Colonic mucosa (tissue), 4 donors: ENCODE data around the gene SMC2. TPM values are rescaled to one million over a fixed set of nuclear protein-coding genes. Genes with fewer than 3 reads are reported as not detected.

ENCODE experiments used
- DNase-seq: peaks from one replicate; pipeline ENCODE4 v3.0.0-alpha.2; 2020
- H3K27ac ChIP-seq: fragments of 200-600 bp; one replicate; pipeline ENCODE4 v1.8.0; 2021
- H3K27me3 ChIP-seq: fragments of 200-600 bp; one replicate; pipeline ENCODE4 v1.8.0; 2021
- H3K36me3 ChIP-seq: fragments of 200-600 bp; one replicate; pipeline ENCODE4 v1.8.0; 2021
- H3K4me1 ChIP-seq: fragments of 200-600 bp; one replicate; pipeline ENCODE4 v1.8.0; 2021; ENCODE audit warnings: mild to moderate bottlenecking
- H3K4me3 ChIP-seq: fragments of 200-600 bp; one replicate; pipeline ENCODE4 v1.8.0; 2021
- H3K9ac ChIP-seq, 2 donors: one replicate each; pipeline ENCODE4 v1.7.0; 2013; ENCODE audit warnings: control low read depth in 2 of 2, low read depth in 2 of 2, low read length in 2 of 2
- H3K9me3 ChIP-seq: fragments of 200-600 bp; one replicate; pipeline ENCODE4 v1.8.0; 2021
- intact Hi-C: fragments of 100-400 bp; cut with DNase I; formaldehyde crosslinking; loops from one replicate; pipeline ENCODE4 v1.14.1; 2022
- total RNA-seq, 2 donors: library from RNA; stranded (reverse); fragmentation: NEBNext Ultra II Directional in 1 of 2; extraction: Animal tissue kit (Norgen Biotek cat#: 25700) in 1 of 2; gene quantifications; one replicate each; pipeline ENCODE4 v1.2.1, GENCODE V29; 2021
- TF ChIP-seq, protein P1 (sequence below): fragments of 200-600 bp; IDR thresholded peaks from one replicate; pipeline ENCODE4 v1.8.0; 2022; ENCODE audit warnings: antibody characterized with exemption, mild to moderate bottlenecking
- donor health status: healthy.
- donor health status: DM: no; HTN: no; CAD: no.
- donor health status: DM: no; HTN: no; CAD: no.

SMC2 gene
- total RNA-seq, 2 donors from 2014 or later = 14.4 to 37.2 TPM

DNA sequence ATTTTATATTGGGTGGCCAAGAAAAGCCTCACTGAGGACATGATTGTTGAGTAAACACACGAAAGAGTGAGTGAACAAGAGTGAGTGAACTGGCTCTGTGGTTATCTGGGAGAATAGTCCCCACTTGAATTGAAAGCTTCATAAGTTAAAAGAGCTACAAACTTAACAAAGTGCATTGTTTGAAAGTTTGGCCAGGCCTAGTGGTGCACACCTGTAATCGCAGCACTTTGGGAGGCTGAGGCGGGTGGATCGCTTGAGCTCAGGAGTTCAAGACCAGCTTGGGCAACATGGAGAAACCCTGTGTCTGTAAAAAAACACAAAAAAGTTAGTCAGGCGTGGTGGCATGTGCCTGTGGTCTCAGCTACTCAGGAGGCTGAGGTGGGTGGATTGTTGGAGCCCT is 26.9 kb downstream of the SMC2 start:
- TF ChIP-seq, protein P1, sequence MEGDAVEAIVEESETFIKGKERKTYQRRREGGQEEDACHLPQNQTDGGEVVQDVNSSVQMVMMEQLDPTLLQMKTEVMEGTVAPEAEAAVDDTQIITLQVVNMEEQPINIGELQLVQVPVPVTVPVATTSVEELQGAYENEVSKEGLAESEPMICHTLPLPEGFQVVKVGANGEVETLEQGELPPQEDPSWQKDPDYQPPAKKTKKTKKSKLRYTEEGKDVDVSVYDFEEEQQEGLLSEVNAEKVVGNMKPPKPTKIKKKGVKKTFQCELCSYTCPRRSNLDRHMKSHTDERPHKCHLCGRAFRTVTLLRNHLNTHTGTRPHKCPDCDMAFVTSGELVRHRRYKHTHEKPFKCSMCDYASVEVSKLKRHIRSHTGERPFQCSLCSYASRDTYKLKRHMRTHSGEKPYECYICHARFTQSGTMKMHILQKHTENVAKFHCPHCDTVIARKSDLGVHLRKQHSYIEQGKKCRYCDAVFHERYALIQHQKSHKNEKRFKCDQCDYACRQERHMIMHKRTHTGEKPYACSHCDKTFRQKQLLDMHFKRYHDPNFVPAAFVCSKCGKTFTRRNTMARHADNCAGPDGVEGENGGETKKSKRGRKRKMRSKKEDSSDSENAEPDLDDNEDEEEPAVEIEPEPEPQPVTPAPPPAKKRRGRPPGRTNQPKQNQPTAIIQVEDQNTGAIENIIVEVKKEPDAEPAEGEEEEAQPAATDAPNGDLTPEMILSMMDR = no peak

DNA sequence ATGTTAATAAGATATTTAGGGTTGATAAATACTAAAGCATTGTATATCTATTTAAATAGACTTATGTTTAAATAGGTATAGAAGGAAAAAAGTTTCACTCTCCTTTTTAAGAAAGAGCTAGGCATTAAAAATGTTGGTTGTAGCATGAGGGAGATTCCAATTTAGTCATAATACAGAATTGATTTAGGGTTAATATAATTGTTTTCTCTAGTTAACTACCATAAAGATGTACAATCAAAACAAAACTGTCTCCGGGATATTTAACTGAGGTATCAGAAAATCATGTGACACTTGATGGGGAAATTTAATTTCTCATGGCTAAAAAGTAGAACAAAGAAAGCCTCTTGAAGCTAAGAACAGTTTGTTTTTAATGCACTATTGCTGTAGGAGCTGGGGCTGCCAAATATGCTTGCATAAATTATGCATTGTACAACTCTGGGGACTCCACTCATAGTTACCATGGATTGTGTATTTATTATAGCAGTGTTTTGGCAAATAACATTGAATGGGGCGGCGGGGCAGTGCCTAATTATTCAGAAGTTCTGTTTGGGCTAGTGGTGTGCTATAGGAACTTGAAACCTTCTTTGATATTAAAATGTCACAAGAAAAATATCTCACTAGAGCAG is 44.2 kb downstream of the SMC2 start:
- TF ChIP-seq, protein P1 = no peak
- no peaks in the 10 kb centered on the region for H3K9me3 ChIP-seq
- no peak overlapping the region for H3K4me3 ChIP-seq
- intact Hi-C loops = no loop called here
- no peak overlapping the region for H3K27ac ChIP-seq
- no peak for DNase-seq
- no peak overlapping the region for H3K9ac ChIP-seq
- no peaks in the 10 kb centered on the region for H3K36me3 ChIP-seq
- no peaks in the 10 kb centered on the region for H3K27me3 ChIP-seq
- no peaks in the 10 kb centered on the region for H3K4me1 ChIP-seq

More for the DNA sequence above, 26.9 kb downstream of the SMC2 start:
- no peaks in the 10 kb centered on the region for H3K27me3 ChIP-seq
- intact Hi-C loops = no loop called here
- no peak overlapping the region for H3K4me3 ChIP-seq
- no peak overlapping the region for H3K9ac ChIP-seq
- no peaks in the 10 kb centered on the region for H3K9me3 ChIP-seq
- no peak for DNase-seq
- no peaks in the 10 kb centered on the region for H3K36me3 ChIP-seq
- H3K4me1 ChIP-seq = no peaks in the 10 kb centered on the region
- no peak overlapping the region for H3K27ac ChIP-seq

DNA sequence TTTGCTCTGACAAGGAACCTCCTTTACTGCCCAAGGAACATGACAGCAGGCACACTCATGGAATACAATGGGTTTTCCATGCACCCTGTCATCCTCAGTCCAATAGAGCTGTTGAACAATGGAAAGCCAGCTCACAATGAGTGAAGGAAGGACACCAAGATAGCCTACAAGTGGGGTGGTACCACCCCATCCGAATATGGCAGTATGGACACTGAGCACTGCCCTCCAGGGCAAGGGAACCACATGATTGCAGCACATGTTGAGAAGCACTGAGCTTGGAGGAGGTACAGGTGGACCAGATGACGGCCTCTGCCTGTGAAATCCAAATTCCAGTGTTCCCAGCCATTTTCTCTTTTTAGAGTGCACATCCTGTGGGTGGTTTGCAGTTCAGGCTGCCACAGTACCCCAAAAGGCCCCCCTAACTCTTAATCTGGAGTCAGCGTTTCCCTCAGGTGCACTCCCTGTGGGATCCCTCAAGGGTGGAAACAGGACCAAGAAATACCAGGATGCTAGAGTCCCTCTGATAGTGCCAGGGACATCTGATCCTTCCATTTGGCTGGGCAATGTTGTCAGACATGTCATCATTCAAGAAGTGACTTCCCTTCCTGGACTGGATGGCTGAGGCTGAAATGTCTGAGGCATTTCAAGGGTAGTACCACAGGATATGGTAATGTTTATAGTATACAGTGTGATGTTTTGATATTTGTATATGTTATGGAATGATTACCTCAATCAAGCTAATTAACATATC is 48.9 kb downstream of the SMC2 start:
- intact Hi-C loops = no loop called here
- Histone ChIP-seq H3K9ac (no peak overlapping the region), H3K27ac (no peak overlapping the region), H3K4me1 (no peaks in the 10 kb centered on the region), H3K27me3 (no peaks in the 10 kb centered on the region), H3K36me3 (no peaks in the 10 kb centered on the region), H3K9me3 (no peaks in the 10 kb centered on the region), H3K4me3 (no peak overlapping the region)
- DNase-seq = no peak
- TF ChIP-seq, protein P1 = no peak

DNA sequence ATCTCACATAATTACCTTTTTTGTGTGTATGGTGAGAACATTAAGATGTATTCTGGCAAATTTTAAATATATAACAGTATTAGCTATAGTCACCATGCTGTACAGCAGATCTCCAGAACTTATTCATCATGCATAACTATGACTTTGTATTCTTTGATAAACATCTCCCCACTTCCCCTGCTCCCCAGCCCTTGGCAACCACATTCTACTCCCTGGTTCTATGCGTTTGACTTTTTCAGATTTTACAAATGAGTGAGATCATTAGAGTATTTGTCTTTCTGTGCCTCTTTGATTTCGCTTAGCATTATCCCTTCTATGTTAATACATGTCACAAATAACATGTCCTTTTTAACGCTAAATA is 49.4 kb downstream of the SMC2 start:
- DNase-seq = no peak
- Histone ChIP-seq H3K36me3 (no peaks in the 10 kb centered on the region), H3K27me3 (no peaks in the 10 kb centered on the region), H3K27ac (no peak overlapping the region), H3K9ac (no peak overlapping the region), H3K4me3 (no peak overlapping the region), H3K4me1 (no peaks in the 10 kb centered on the region), H3K9me3 (no peaks in the 10 kb centered on the region)
- intact Hi-C loops = no loop called here
- TF ChIP-seq, protein P1 = no peak

DNA sequence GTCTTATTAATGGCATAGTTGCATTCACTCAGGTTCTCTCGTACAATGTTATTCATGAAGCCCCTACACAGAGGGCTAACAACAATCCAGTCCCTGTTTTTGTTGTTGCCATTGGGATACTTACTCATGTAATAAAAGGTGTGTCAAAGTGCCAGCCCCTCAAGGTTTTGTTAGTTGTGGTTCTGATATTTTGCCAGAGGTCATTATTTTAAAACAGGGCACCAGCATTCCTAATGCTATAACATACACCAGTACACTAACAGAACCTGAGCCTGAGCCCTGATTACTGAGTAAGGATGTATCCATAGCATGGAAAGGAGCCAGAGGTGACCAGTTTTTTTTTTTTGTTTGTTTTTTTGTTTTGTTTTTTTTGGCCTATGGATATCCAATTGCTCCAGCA is 50.2 kb downstream of the SMC2 start:
- Histone ChIP-seq H3K36me3 (no peaks in the 10 kb centered on the region), H3K9ac (no peak overlapping the region), H3K4me1 (no peaks in the 10 kb centered on the region), H3K9me3 (no peaks in the 10 kb centered on the region), H3K27ac (no peak overlapping the region), H3K4me3 (no peak overlapping the region), H3K27me3 (no peaks in the 10 kb centered on the region)
- no peak for DNase-seq
- intact Hi-C loops = no loop called here
- TF ChIP-seq, protein P1 = no peak
